Measurements from ENCODE around the gene BPTF.
"Not testable (repeated sequence)": the region's sequence is repeated elsewhere in the genome, so short reads cannot be mapped to it uniquely, and the experiment has no call there.

Gene BPTF, protein sequence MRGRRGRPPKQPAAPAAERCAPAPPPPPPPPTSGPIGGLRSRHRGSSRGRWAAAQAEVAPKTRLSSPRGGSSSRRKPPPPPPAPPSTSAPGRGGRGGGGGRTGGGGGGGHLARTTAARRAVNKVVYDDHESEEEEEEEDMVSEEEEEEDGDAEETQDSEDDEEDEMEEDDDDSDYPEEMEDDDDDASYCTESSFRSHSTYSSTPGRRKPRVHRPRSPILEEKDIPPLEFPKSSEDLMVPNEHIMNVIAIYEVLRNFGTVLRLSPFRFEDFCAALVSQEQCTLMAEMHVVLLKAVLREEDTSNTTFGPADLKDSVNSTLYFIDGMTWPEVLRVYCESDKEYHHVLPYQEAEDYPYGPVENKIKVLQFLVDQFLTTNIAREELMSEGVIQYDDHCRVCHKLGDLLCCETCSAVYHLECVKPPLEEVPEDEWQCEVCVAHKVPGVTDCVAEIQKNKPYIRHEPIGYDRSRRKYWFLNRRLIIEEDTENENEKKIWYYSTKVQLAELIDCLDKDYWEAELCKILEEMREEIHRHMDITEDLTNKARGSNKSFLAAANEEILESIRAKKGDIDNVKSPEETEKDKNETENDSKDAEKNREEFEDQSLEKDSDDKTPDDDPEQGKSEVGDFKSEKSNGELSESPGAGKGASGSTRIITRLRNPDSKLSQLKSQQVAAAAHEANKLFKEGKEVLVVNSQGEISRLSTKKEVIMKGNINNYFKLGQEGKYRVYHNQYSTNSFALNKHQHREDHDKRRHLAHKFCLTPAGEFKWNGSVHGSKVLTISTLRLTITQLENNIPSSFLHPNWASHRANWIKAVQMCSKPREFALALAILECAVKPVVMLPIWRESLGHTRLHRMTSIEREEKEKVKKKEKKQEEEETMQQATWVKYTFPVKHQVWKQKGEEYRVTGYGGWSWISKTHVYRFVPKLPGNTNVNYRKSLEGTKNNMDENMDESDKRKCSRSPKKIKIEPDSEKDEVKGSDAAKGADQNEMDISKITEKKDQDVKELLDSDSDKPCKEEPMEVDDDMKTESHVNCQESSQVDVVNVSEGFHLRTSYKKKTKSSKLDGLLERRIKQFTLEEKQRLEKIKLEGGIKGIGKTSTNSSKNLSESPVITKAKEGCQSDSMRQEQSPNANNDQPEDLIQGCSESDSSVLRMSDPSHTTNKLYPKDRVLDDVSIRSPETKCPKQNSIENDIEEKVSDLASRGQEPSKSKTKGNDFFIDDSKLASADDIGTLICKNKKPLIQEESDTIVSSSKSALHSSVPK (N-terminal part only)

DNA sequence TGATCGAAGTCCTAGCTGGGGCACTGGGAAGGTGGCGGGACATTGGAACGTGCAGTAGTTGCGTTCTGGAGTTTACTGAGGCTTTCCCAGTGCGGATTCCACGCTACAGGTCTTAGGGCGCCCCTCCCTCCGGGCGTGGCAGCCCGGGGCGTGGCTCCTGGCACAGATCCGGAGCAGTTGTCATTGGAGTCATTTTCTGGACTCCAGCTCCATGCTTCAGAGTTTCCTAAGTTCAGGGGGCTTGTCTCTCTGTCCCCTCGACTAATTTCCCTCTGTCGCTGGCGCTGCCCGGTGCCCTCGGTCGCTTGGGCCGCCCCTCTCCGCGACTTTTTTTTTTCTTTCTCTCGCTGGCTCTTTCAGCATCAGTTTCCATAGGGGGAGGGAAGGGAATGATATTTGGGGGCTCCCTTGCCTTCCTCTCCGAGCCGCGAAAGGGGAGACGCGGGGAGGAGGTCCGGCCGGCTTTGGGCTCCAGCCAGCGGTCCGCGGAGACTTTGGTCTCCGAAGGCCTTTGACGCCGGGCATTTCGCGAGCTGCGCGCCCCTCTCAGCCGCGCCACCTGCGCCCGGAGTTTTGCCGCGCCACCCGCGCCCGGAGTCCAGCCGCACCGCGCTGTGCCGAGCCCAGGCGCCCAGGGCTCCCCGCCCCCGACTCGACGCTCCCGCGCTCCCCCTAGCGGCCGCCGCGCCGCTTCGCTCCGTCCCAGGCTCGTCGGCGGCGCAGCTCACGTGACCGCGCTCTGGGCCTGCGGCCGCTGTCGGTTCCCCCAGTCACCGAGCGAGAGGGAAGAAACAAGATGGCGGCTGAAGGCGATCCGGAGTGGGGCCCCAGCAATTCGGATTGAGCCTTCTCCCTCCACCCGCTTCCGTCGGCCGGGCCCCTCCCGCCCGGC, at the start of gene BPTF:
TSS of gene BPTF (plus strand) at position 769 of the 892 bp plus-strand sequence. CDS start 222 bp downstream, outside the sequence.
- DNase-seq: peak; percentile 97

DNA sequence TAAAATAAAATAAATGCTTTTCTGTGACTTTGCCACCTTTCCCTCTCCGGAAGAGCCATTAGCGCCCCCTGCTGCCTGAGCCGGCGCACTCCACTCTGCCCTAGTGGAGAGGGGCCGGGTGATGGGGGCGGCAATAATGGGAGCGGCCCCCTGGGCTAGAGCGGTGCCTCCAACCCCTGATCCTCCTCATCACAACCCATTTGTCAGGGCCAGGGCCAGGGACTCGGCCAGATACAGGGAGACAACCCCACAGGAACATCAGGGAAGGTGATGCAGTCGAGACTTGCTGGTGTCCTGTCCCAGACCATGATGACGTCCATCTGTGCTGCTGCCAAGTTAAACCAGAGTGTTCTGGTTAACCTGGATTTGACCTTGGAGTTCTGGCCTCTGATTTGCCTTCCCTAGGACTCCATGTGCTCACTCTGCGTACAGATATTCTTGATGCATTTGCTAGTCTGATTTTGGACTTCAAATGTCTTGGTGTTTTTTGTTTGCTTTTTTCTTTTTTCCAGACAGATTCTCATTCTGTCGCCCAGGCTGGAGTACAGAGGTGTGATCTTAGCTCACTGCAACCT, 46.1 kb upstream of the BPTF start:
- peak; percentile 76 for DNase-seq

DNA sequence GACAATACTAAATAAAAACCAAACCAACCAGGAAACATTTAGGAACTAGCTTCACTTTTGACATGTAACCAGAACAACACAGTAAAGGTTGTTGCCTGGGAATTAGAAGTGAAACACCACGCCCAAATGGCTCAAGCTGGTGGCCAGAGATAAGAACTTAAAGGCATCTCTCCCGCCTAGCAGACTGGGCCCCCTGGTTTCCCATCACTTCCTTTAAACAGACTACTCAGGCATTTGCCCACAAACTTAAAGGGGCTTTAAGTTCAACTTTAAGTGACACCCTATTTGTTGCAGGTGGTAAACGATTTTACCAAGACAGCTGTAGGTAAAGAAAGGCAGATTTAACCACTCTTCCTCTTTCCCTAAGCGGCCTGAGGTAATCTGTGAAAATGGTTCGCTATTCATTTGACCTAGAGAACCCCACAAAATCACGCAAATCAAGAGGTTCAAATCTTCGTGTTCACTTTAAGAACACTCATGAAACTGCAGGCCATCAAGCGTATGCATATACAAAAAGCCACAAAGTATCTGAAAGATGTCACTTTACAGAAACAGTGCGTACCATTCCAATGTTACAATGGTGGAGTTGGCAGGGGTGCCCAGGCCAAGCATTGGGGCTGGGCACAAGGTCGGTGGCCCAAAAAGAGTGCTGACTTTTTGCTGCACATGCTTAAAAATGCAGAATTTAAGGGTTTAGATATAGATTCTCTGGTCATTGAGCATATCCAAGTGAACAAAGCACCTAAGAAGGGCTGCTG, 40.8 kb upstream of the BPTF start:
- no peak for DNase-seq

DNA sequence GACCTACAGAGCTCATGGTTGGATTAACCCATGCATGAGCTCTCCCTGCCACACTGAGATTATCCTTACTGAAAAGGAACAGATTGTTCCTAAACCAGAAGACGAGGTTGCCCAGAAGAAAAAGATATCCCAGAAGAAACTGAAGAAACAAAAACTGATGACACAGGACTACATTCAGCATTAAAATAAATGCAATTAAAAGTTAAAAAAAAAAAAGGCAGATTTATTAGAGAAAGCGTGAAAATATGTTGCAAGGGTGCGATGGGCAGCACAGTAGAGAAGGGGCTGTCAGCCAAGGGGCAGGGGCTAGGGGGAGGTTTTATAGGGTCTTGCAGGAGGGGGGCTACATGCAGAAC, 40.2 kb upstream of the BPTF start:
- no peak for DNase-seq

DNA sequence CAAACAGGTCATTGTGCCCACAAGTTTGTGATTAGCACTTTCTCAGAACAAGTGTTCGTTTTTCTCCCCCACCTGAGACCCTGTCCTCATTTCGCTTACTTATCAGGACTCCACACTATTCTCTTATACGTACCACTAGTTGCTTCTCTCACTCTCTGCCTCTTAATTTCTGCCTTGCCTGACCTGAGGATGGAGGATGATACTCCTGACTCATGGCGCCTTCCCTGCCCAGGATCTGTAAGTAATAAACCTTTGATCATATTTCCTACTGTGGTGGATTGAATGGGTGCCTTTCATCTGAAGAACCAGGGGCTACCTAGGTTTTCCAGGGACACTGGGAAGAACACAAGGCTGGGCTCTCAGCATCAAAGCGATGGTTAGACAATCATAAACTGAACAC, 39.8 kb upstream of the BPTF start:
- DNase-seq: no peak

DNA sequence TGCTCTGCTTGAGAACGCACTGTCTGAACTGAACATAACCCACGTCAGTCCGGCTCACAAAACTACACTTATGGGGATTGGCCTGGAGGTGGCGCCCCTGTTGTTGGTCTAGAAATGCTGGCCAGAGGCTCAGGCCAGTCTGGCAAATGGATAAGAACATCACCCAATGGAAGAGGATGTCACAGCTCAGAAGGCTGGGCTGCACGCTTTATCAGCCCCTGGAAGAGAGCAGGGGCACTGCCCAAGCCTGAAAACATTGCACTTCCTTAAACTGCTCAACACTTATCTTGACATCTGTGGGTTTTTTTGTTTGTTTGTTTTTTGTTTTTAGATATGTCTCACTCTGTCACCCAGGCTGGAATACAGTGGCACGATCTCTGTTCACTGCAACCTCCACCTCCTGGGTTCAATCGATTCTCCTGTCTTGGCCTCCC, 24.8 kb upstream of the BPTF start:
- peak; percentile 76 for DNase-seq

DNA sequence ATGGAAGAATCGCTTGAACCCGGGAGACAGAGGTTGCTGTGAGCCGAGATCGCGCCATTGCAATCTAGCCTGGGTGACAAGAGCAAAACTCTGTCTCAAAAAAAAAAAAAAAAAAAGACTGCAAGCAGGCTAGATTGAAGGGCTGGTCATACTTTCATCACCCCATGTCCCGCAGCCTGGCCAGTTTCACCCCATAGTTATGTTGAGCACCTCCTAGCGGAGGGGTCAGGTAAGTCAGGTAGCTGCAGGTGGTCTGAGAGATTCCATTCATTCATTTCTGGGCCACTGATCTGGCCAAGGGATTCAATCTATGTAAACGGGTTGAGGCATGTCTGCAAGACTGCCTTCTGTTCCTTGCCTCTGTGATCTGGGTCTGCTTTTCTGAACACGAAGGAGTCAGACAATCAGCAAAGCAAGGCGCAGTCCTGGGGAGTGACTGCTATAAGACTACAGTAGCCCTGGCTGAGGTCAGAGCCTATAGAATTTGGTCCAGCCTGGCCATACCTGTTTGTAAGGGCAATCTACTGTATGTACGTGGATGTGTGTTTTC, 23.6 kb upstream of the BPTF start:
- DNase-seq: no peak

DNA sequence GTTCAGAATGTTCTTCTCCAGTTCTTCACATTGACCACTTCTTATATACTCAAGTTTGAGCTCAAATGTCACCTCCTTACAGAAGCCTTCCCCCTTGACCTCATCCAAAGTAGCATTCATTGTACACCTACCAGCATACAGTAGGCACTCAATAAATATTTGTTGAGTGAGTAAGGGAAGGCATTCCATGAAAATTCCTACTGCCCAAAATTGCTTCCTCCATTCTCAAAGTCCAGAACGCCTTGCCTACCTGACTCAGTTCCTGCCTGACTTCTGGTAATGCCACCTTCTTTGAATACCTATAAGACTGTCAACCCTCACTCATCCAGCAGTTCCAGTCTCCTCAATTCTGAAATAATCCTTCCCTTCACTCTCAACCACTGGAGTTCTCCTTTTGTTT, 14.8 kb upstream of the BPTF start:
- no peak for DNase-seq

DNA sequence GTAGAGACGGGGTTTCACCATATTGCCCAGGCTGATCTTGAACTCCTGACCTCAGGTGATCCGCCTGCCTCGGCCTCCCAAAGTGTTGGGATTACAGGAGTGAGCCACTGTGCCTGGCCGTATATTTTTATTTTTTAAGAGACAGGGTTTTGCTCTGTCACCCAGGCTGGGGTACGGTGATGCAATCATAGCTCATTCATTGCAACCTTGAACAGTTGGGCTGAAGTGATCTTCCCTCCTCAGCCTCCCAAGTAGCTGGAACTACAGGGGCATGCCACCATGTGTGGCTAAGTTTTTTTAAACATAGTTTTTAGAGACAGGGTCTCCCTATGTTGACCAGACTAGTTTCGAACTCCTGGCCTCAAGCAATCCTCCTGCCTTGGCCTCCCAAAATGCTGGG, 12.9 kb upstream of the BPTF start:
- DNase-seq: not testable (repeated sequence)

DNA sequence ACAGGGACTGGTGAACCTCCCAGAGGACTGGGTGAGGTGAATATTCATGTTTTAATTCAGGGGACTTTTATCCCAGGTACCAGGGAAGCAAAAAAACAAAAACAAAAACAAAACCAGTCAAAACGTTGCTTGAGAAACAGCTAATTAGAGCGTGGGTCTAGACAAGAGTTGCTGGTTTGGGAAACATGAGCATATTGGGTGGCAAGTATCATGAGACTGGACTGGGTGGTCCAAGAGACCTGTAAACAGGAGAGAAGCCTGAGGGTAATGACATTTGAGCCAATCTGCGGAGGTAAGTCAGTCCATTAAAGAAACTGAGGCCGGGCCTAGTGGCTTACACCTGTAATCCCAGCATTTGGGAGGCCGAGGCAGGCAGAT, 11.5 kb upstream of the BPTF start:
- DNase-seq: no peak

DNA sequence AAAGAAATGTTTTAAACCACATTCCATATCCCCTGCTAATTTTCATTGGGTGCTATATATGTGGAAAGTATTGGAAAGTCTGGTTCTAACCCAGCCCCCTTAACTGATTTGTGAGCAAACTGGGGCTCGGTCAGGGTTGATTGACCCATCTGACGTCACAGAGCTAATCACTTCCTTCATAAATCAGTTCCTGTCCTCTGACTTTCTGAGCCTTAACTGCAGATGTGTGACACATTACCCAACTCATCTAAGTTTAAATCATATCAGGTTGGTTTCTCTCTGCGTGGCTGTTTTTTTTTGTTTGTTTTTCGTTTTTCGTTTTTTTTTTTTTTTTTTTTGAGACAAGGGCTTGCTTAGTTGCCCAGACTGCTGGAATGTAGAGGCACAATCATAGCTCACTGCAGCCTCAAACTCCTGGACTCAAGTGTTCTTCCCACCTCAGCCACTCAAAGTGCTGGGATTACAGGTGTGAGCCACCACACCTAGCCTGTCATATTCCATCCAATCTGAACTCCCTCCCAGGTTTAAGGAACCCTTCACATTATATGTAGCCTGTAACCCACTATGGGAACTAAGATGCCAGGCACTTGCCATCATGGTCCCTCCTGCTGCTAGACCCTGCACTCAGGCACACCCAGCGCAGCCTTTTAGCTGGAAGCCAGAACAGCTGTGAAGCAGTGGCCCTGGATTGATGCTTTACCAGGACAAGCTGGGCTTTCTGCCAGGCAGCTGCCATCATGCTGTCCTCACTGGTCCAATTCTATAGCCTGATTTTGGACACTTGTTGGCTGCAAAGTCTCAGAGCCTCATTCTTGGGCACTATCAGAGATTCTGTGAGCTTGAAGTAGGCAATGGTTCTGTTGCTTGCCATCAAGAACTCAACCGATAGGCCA, 6.9 kb upstream of the BPTF start:
- peak; percentile 18 for DNase-seq

DNA sequence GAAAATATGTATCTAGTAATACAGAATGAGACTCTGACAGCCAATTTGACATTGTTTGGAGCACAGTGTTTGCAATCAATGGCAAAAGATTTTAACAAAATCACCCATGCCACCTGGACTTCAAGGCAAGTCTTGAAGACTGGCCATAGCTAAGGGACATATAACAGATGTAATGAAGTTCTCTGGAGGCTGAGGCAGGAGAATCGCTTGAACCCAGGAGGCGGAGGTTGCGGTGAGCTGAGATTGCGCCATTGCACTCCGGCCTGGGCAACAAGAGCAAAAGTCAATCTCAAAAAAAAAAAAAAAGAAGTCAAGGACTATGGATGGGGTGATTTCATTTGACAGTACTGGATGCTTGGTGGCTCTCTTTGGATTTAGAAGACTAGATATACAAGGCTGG, 5.6 kb upstream of the BPTF start:
- peak; percentile 2 for DNase-seq

DNA sequence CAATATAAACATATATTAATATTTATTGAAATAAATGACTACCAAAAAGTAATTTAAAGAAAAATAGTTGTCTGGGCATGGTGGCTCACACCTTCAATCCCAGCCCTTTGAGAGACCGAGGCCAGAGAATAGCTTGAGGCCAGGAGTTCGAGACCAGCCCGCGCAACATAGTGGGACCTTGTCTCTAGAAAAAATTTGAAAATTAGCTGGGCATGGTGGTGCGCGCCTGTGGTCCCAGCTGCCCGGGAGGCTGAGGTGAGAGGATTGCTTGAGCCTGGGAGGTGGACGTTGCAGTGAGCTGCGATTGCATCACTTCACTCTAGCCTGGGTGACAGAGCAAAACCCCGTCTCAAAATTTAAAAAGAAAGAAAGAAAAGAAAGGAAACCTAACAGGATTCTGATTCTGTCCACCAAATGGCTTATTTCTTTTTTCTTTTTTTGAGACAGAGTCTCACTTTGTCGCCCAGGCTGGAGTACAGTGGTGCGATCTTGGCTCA, 3.4 kb upstream of the BPTF start:
- no peak for DNase-seq

DNA sequence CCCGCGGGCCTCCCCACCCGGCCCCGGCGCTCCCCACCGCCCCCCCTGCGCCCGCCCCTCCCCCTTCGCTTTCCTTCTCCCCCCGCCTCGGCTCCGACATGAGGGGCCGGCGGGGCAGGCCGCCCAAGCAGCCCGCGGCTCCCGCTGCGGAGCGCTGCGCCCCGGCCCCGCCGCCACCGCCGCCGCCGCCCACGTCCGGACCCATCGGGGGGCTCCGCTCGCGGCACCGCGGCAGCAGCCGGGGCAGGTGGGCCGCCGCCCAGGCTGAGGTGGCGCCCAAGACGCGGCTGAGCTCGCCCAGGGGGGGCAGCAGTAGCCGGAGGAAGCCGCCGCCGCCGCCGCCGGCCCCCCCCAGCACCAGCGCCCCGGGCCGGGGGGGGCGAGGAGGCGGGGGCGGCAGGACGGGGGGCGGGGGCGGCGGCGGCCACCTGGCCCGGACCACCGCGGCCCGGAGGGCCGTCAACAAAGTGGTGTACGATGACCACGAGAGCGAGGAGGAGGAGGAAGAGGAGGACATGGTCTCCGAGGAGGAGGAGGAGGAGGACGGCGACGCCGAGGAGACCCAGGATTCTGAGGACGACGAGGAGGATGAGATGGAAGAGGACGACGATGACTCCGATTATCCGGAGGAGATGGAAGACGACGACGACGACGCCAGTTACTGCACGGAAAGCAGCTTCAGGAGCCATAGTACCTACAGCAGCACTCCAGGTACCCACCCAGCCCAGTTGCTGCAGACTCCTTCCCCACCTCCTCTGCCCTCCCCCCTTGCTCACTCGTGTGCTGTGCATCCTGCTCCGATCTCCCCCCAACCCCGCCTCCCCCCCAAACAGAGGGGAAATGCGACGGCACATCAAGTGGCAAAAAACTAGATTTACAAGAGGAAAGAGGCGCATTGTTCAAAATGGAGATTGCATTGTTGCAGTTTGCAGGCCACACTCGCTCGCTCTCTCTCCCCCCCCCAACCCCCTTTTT, 611 bp downstream of the BPTF start:
- DNase-seq: peak; percentile 80

DNA sequence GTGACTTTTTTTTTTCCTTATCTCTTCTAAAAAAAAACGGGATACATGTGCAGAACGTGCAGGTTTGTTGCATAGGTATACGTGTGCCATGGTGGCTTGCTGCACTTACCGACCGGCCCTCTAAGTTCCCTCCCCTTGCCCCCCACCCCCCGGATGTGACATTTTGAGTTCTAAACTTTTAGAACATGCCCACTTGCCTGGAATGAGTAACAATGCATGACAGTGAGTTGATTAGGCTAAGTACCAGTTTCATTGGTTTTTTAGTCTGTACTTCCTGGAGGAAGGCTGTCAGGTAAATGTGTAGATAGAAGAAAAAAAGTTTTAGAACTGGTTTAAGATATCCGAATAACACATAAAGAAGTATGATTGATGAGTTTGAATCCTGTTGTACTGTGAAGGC, 4.0 kb downstream of the BPTF start:
- DNase-seq: no peak

DNA sequence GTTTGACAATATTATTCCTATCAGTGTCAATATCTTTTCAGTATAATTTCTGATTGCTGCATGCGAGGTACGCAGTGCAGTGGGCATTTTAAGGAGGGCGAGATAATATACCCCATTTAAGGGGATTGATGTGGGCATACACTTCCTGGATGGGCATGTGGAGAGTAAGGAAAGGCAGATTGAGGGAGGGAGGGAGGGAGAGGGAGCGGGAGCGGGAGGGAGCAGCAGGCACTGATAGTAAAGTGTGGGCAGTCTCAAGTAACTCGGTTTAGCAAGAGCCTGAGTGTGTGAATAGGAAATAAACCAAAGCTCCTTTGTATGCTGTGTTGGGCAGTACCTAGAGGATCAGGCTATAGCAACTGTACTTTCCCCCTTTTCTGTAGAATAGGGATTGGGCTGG, 5.1 kb downstream of the BPTF start:
- no peak for DNase-seq

DNA sequence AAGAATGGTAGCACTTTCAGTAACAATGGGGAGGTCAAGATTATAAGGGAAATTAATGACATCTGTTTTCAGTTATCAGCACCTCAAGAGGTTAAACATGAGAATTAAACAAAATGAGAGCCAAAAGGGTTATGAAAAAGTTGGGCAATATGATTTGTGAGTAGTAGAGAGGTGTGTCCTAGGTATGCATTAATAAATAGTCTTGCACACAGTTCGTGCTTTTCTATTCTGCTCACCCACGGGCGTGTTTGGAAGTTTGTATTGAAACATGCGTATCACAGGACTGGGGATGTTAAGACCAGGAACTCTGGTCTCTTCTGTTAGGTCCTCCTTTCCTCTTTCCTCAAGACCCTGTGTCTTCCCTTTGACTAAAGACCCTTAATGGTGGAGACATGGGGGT, 6.0 kb downstream of the BPTF start:
- DNase-seq: no peak

DNA sequence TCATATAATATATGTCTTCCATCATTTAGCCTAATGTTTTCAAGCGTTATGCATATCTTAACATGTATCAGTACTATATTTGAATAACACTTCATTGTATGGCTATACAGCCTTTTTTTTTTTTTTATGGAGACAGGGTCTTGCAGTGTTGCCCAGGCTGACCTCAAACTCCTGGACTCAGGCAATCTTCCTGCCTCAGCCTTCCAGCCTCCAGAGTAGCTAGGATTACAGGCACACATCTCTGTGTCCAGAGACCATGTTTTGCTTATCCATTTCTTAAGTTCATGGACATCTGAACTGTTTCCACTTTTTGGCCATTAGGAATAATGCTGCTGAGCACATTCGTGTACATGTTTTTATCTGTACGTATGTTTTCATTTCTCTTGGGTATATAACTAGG, 7.8 kb downstream of the BPTF start:
- DNase-seq: no peak

Data from activated CD8-positive, alpha-beta memory T cell treated with anti-CD3 and anti-CD28 coated beads, Interleukin-2, amount 50 U/mL, for 48 hours (primary cell).